Measurements from ENCODE around the gene AFAP1.

DNA sequence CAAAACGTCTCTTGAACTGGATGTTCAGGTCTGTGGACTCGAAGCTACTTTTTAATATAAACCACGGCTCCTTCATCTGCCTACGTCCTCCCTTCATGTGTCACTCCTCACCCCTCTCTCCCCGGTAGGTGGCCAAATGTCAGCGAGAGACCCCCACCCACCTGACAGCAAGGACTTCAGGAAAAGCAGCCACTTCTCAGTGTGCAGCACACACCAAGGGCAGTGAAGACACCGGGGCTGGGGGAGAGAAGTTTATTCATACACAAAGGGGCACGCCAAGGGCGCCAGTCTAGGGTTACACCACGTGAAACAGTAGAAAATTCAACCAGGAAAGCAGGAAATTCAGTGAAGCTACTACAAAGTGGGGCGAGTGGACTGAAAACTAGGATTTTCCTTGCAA lies 181.2 kb downstream of the AFAP1 start:
- no peak for TF ChIP-seq GATA2 (IDR thresholded peaks at IDR 0.05; ENCODE audit: low read depth, low read length)
- TF ChIP-seq GATA3 (IDR thresholded peaks at IDR 0.05; ENCODE audit: low read depth, low read length): no peak

Data from SH-SY5Y (cell line).